Endodermal cell (in vitro differentiated cells): Measurements from ENCODE around the gene KDM2B. TPM values are rescaled to one million over a fixed set of nuclear protein-coding genes. Genes with fewer than 3 reads are reported as not detected.
A peak's percentile ranks its signal among the peaks of the same experiment; 100 is the strongest.

Experiments
- DNase-seq: peaks from one replicate; pipeline ENCODE4 v3.0.0-alpha.2; 2017
- H3K27ac ChIP-seq: 2 replicates; pipeline ENCODE4 v1.5.1; 2013; ENCODE audit warnings: mild to moderate bottlenecking, low read depth, low read length, moderate library complexity
- H3K27me3 ChIP-seq: 2 replicates; pipeline ENCODE4 v1.6.1; 2013; ENCODE audit warnings: mild to moderate bottlenecking, low read length, moderate library complexity; ENCODE audit not compliant: insufficient read depth, control insufficient read depth, poor library complexity, severe bottlenecking
- H3K36me3 ChIP-seq: 2 replicates; pipeline ENCODE4 v1.7.0; 2013; ENCODE audit warnings: mild to moderate bottlenecking, low read length, moderate library complexity; ENCODE audit not compliant: control insufficient read depth, insufficient read depth
- H3K4me1 ChIP-seq: one replicate; pipeline ENCODE4 v1.7.0; 2013; ENCODE audit warnings: low read length; ENCODE audit not compliant: control insufficient read depth, insufficient read depth
- H3K4me3 ChIP-seq: 2 replicates; pipeline ENCODE4 v1.5.1; 2013; ENCODE audit warnings: mild to moderate bottlenecking, low read length, moderate library complexity
- H3K9ac ChIP-seq: 2 replicates; pipeline ENCODE4 v1.6.1; 2013; ENCODE audit warnings: mild to moderate bottlenecking, low read length, moderate library complexity; ENCODE audit not compliant: poor library complexity, severe bottlenecking; ENCODE audit errors: extremely low read depth
- H3K9me3 ChIP-seq: 2 replicates; pipeline ENCODE4 v1.6.1; 2013; ENCODE audit warnings: mild to moderate bottlenecking, low read length, moderate library complexity; ENCODE audit not compliant: control insufficient read depth
- H3K27ac Mint-ChIP-seq: 2 replicates; pipeline ENCODE4 v1.8.0; 2020; ENCODE audit warnings: mixed read lengths
- H3K27me3 Mint-ChIP-seq: 2 replicates; pipeline ENCODE4 v1.8.0; 2021; ENCODE audit warnings: mild to moderate bottlenecking, mixed read lengths; ENCODE audit not compliant: insufficient read depth
- H3K36me3 Mint-ChIP-seq: 2 replicates; pipeline ENCODE4 v1.8.0; 2020; ENCODE audit warnings: low read depth, mixed read lengths
- H3K4me1 Mint-ChIP-seq: 2 replicates; pipeline ENCODE4 v1.8.0; 2020; ENCODE audit warnings: mixed read lengths
- H3K4me3 Mint-ChIP-seq: 2 replicates; pipeline ENCODE4 v1.8.0; 2020; ENCODE audit warnings: mild to moderate bottlenecking, moderate library complexity, mixed read lengths
- H3K9me3 Mint-ChIP-seq: 2 replicates; pipeline ENCODE4 v1.8.0; 2020; ENCODE audit warnings: mild to moderate bottlenecking, mixed read lengths
- CTCF ChIP-seq: fragments of 200-600 bp; sonication (generic); conservative IDR thresholded peaks from 2 replicates; pipeline ENCODE4 v1.5.0; 2021; ENCODE audit warnings: antibody characterized with exemption, mild to moderate bottlenecking
- WGBS, 2 experiments: methylation state at CpG; one replicate each; pipeline versions ENCODE4 v1.1.5 to v1.1.7; 2013; ENCODE audit warnings: missing lambda C conversion rate in 2 of 2, mixed read lengths in 1 of 2; ENCODE audit not compliant: insufficient coverage in 1 of 2, insufficient read length in 1 of 2; 5-methylcytosine and 5-hydroxymethylcytosine counted together
- total RNA-seq, 2 donors: library from RNA; stranded (reverse); fragmentation: NEBNext Ultra II Directional in 1 of 2; extraction: Animal tissue kit (Norgen Biotek cat#: 25700) in 1 of 2; gene quantifications; 2 replicates in 1 of 2; 3 replicates in 1 of 2; pipeline ENCODE4 v1.2.1, GENCODE V29; 2021

KDM2B gene
- total RNA-seq, 2 donors from 2014 or later, result 103 to 125 TPM

DNA sequence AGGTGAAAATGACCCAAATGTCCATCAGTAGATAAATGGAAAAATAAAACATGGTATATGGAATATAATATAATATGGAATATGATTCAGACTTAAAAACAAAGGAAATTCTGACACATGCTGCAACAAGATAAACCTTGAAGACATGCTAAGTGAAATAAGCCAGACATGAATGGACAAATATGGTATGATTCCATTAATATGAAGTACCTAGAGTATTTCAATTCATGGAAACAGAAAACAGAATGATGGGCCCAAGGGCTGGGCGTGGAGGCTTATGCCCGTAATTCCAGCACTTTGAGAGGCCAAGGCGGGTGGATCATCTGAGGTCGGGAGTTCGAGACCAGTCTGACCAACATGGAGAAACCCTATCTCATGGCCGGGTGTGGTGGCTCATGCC, 22.8 kb upstream of the KDM2B start:
- WGBS, 2 experiments, result 93 to 100% methylated on average over 6 of the region's 6 CpGs
- no peak for TF ChIP-seq CTCF
- H3K27ac ChIP-seq, result no peak overlapping the region
- no peak overlapping the region for H3K4me3 ChIP-seq
- H3K9ac ChIP-seq, result no peak overlapping the region
- no peaks in the 10 kb centered on the region for H3K27me3 ChIP-seq
- H3K4me1 ChIP-seq, result no peaks in the 10 kb centered on the region
- Mint-ChIP-seq H3K9me3 (no peaks in the 10 kb centered on the region), H3K4me1 (peaks cover 12% of the 10 kb centered on the region), H3K27ac (no peak overlapping the region), H3K27me3 (no peaks in the 10 kb centered on the region), H3K36me3 (no peaks in the 10 kb centered on the region), H3K4me3 (no peak overlapping the region)
- H3K36me3 ChIP-seq, result no peaks in the 10 kb centered on the region
- no peak for DNase-seq
- H3K9me3 ChIP-seq, result no peaks in the 10 kb centered on the region

GRCh38 chr12:121602766-121603165, 21.9 kb upstream of the KDM2B start:
- H3K27ac Mint-ChIP-seq, result no peak overlapping the region
- no peak for TF ChIP-seq CTCF
- H3K4me1 Mint-ChIP-seq, result peaks cover 13% of the 10 kb centered on the region
- no peaks in the 10 kb centered on the region for H3K36me3 ChIP-seq
- no peaks in the 10 kb centered on the region for H3K27me3 ChIP-seq
- no peak overlapping the region for H3K4me3 ChIP-seq
- DNase-seq, result no peak
- no peaks in the 10 kb centered on the region for H3K9me3 ChIP-seq
- H3K9me3 Mint-ChIP-seq, result no peaks in the 10 kb centered on the region
- no peak overlapping the region for H3K4me3 Mint-ChIP-seq
- no peak overlapping the region for H3K9ac ChIP-seq
- no peaks in the 10 kb centered on the region for H3K4me1 ChIP-seq
- no peak overlapping the region for H3K27ac ChIP-seq
- 98 to 100% methylated on average over 3 to 6 of the region's 6 CpGs for WGBS, 2 experiments
- H3K36me3 Mint-ChIP-seq, result no peaks in the 10 kb centered on the region
- no peaks in the 10 kb centered on the region for H3K27me3 Mint-ChIP-seq

DNA sequence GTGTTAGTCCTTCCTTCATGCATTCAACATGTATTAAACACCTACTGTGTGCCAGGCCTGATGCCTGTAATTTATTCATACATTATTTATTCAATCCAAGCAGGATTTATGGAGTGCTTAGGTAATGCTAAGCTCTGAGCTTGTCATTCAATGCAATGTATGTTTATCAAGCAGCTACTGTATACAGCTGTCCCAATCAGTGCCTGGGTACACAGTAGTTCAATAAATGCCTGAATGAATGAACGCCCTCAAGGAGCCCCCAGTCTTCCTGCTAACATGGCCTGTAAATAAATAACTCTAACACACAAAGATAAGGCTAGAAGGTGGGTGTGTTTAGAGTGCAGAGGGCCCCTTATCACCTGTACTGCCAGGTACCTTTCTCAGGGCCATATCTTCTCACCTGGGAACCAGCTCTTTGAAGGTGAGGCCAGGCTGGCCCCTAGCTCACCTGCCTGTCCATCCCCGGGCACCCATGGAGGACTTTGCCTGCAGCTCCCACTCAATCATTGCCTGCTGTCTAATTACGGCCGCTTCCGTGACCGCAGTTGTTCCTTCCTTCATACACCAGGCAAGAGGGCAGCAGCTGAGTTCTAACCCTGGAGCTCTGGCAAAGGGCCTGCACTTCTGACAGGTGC, 20.0 kb upstream of the KDM2B start:
- Mint-ChIP-seq H3K36me3 (peaks cover 12% of the 10 kb centered on the region), H3K27ac (no peak overlapping the region), H3K27me3 (no peaks in the 10 kb centered on the region), H3K9me3 (no peaks in the 10 kb centered on the region), H3K4me1 (peaks cover 13% of the 10 kb centered on the region), H3K4me3 (no peak overlapping the region)
- TF ChIP-seq CTCF, result no peak
- Histone ChIP-seq H3K36me3 (peaks cover 3% of the 10 kb centered on the region), H3K9me3 (no peaks in the 10 kb centered on the region), H3K27ac (no peak overlapping the region), H3K27me3 (no peaks in the 10 kb centered on the region), H3K4me3 (no peak overlapping the region), H3K4me1 (no peaks in the 10 kb centered on the region), H3K9ac (no peak overlapping the region)
- peak; percentile 62 for DNase-seq
- WGBS, 2 experiments, result 93 to 94% methylated on average over 2 to 6 of the region's 6 CpGs
